Esophagus squamous epithelium (tissue), 4 donors: ENCODE measurements around the gene COL5A2.

Experiments used
- POLR2A ChIP-seq, 4 donors: fragments of 450-650 bp; IDR thresholded peaks; one replicate each; pipeline ENCODE4 v1.6.1; 2017; ENCODE audit warnings: antibody characterized with exemption in 4 of 4, mild to moderate bottlenecking in 4 of 4, moderate library complexity in 3 of 4
- TF ChIP-seq, protein P1 (sequence below), 6 experiments: fragments of 450-650 bp in 4 of 6; fragments of 200-600 bp in 2 of 6; sonication (generic) in 2 of 6; IDR thresholded peaks; one replicate each; pipeline ENCODE4 v1.5.1; 2016 to 2019; ENCODE audit warnings: antibody characterized with exemption in 6 of 6, mild to moderate bottlenecking in 4 of 6, moderate library complexity in 4 of 6

DNA sequence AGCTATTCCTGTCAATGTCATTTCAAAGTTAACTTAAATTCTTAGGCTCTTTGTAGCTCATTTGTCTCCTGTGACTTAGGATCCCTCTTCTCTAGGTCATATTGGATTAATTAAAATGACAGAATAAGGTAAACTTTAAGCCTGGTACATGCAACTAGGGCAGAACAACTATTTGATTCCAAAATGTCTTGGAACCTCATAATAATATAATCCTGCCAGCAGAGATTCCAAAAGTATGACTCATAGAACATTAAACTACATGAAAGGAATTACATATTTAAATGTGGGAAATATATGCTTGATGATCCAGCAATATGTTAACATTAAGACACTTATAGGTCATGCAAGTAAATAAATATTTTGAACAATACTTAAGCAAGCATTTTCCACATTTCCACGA is 142.0 kb downstream of the COL5A2 start:
- TF ChIP-seq, protein P1, sequence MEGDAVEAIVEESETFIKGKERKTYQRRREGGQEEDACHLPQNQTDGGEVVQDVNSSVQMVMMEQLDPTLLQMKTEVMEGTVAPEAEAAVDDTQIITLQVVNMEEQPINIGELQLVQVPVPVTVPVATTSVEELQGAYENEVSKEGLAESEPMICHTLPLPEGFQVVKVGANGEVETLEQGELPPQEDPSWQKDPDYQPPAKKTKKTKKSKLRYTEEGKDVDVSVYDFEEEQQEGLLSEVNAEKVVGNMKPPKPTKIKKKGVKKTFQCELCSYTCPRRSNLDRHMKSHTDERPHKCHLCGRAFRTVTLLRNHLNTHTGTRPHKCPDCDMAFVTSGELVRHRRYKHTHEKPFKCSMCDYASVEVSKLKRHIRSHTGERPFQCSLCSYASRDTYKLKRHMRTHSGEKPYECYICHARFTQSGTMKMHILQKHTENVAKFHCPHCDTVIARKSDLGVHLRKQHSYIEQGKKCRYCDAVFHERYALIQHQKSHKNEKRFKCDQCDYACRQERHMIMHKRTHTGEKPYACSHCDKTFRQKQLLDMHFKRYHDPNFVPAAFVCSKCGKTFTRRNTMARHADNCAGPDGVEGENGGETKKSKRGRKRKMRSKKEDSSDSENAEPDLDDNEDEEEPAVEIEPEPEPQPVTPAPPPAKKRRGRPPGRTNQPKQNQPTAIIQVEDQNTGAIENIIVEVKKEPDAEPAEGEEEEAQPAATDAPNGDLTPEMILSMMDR (IDR thresholded peaks at IDR 0.05), result no peak
- no peak for TF ChIP-seq POLR2A (IDR thresholded peaks at IDR 0.05)
